ENCODE measurements around the gene SGF29. TPM values are rescaled to one million over a fixed set of nuclear protein-coding genes. Genes with fewer than 3 reads are reported as not detected.
"Not testable (repeated sequence)": the region's sequence is repeated elsewhere in the genome, so short reads cannot be mapped to it uniquely, and the experiment has no call there.

The SGF29 gene
- total RNA-seq, 2 donors from 2014 or later, result 18.3 to 24.3 TPM

GRCh38 chr16:28589930-28590329 lies 36.2 kb downstream of the SGF29 start:
- no peak for DNase-seq (ENCODE audit: low spot score)
- intact Hi-C loops (cut with DNase I), result no loop called here

- intact Hi-C loops (cut with DNase I), result no loop called here
- DNase-seq (ENCODE audit: low spot score), result no peak
These were observed 36.9 kb downstream of the SGF29 start for GRCh38 chr16:28590384-28591340.

GRCh38 chr16:28591355-28591754 lies 37.6 kb downstream of the SGF29 start:
- DNase-seq (ENCODE audit: low spot score), result no peak
- intact Hi-C loops (cut with DNase I), result no loop called here

- intact Hi-C loops (cut with DNase I), result no loop called here
These were observed 38.8 kb downstream of the SGF29 start for GRCh38 chr16:28592511-28592910.

GRCh38 chr16:28592979-28593553 lies 39.3 kb downstream of the SGF29 start:
- DNase-seq (ENCODE audit: low spot score), result no peak
- intact Hi-C loops (cut with DNase I), result no loop called here

More at GRCh38 chr16:28592511-28592910, 38.8 kb downstream of the SGF29 start:
- DNase-seq (ENCODE audit: low spot score), result no peak

- intact Hi-C loops (cut with DNase I); DNase-seq (ENCODE audit: low spot score): not testable (repeated sequence)
These were observed 41.7 kb downstream of the SGF29 start for GRCh38 chr16:28595451-28595850.

- DNase-seq (ENCODE audit: low spot score), result no peak
- intact Hi-C loops (cut with DNase I), result no loop called here
These were observed 42.5 kb downstream of the SGF29 start for GRCh38 chr16:28596115-28596630.

- intact Hi-C loops (cut with DNase I), result no loop called here
- no peak for DNase-seq (ENCODE audit: low spot score)
These were observed 43.3 kb downstream of the SGF29 start, which contains the start of gene SULT1A2 for GRCh38 chr16:28596840-28597691. Gene SULT1A2 (minus strand): TSS chr16:28597050. CDS start chr16:28595930, 1,120 bp downstream.

GRCh38 chr16:28597692-28598261 lies 44.1 kb downstream of the SGF29 start:
- DNase-seq (ENCODE audit: low spot score), result no peak
- intact Hi-C loops (cut with DNase I), result no loop called here

- intact Hi-C loops (cut with DNase I), result not testable (repeated sequence)
These were observed 45.9 kb downstream of the SGF29 start for GRCh38 chr16:28599377-28600285.

GRCh38 chr16:28600965-28601364 lies 47.2 kb downstream of the SGF29 start:
- DNase-seq (ENCODE audit: low spot score); intact Hi-C loops (cut with DNase I): not testable (repeated sequence)

More at GRCh38 chr16:28599377-28600285, 45.9 kb downstream of the SGF29 start:
- DNase-seq (ENCODE audit: low spot score), result not testable (repeated sequence)

GRCh38 chr16:28601589-28601988 lies 47.9 kb downstream of the SGF29 start:
- peak; percentile 25 for DNase-seq (ENCODE audit: low spot score)
- intact Hi-C loops (cut with DNase I), result not testable (repeated sequence)

GRCh38 chr16:28602062-28602461 lies 48.3 kb downstream of the SGF29 start:
- intact Hi-C loops (cut with DNase I), result not testable (repeated sequence)
- DNase-seq (ENCODE audit: low spot score), result peak; percentile 69

- no peak for DNase-seq (ENCODE audit: low spot score)
- intact Hi-C loops (cut with DNase I), result no loop called here
These were observed 48.8 kb downstream of the SGF29 start for GRCh38 chr16:28602529-28602928.

- peak; percentile 68 for DNase-seq (ENCODE audit: low spot score)
- intact Hi-C loops (cut with DNase I), result no loop called here
These were observed 49.9 kb downstream of the SGF29 start for GRCh38 chr16:28603381-28604185.

- intact Hi-C loops (cut with DNase I), result no loop called here
- DNase-seq (ENCODE audit: low spot score), result peak; percentile 61
These were observed 50.5 kb downstream of the SGF29 start for GRCh38 chr16:28604186-28604565.

Measured in posterior vena cava (tissue), 2 donors.